DMS153 (cell line): ENCODE results near the gene CTIF.
A peak's percentile ranks its signal among the peaks of the same experiment; 100 is the strongest.
"Not testable (repeated sequence)": the region's sequence is repeated elsewhere in the genome, so short reads cannot be mapped to it uniquely, and the experiment has no call there.

ENCODE experiments used
- DNase-seq: peaks from one replicate; lab custom pipeline; 2025; lab: John Stamatoyannopoulos, UW

Gene CTIF

DNA sequence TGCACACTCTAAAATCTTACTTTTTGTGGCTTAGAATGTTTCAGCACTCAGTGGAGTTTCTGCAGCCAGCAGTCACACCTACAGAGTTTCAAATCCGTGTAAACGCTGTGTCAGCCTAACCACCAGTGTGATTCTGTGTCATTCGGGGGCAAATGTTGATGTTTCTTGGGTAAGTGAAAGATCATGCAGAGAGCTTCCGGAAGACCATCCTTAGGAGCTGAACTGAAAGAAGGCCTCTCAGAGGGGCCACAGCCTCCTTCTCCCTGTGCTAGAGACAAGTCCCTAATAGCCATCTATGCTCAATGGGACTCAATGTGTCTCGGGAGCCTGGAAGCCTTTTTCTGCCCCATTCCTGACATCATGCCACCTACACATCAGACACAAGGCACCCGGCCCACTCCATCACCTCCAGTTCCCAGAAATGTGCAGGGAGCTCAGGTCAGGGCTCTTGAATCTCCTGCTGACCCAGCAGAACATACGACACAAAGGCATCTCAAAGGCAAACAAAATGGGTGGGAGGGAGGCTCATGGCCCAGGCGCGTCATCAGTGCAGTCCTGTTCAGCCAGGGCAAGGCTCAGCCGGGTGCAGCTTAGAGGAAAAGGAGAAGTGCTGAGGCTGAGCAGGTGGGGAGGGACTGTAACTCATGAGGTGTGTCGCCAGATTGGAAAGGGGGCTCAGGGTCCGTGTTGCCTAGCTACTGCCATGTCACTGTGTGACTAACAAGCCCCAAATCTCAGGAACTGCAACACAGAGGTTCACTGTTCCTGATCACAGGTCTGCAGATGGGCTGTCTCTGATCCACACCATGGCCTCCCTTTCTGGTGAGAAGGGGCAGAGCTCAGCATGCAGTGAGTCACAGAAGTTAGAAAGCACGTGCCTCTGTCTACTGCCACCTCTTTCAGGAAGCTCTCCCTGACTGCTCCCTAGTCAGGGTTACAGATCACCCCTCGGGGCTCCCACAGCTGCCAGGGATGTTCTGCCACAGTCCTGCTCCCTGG lies 329.9 kb downstream of the CTIF start:
- peak; percentile 25 for DNase-seq

DNA sequence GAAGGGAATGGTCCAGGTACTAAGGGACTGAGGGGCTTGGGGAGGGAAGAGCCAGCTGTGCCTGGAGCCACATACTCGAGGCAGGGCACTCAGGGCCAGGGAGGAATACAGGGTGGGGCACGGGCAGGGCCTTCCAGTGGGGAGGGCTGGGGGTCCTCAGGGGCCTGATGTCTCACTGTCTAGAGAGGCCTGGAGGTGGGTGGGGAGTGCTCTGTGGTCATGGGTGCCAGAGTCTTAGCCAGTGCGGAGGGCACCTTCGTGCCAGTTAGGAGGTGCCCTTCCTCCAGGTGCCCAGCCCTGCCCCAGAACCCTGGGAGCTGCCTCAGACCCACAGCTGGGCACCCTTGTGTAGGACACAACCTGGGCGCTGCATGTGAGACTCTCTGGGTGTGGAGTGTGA lies 330.8 kb downstream of the CTIF start:
- no peak for DNase-seq

DNA sequence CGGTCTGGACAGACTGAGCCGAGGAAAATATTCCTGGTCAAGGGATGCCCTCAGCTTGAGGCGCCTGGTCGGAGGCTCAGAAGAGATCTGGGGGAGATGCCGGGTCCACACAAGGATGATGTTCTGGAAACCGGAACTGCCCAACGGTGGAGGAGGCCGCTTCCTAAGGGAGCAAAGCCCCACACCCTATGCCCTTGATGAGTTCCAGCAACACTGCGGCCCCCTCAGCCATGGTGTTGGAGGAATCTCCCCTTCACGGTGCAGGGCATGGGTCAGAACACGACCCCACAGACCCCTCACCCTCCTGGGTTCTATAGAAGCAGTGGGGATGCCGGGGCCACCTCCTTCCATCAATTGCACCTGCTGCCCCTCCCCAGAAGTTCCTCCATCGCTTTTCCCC lies 332.1 kb downstream of the CTIF start:
- not testable (repeated sequence) for DNase-seq

GRCh38 chr18:48871391-48872166 lies 332.7 kb downstream of the CTIF start:
- DNase-seq = no peak

DNA sequence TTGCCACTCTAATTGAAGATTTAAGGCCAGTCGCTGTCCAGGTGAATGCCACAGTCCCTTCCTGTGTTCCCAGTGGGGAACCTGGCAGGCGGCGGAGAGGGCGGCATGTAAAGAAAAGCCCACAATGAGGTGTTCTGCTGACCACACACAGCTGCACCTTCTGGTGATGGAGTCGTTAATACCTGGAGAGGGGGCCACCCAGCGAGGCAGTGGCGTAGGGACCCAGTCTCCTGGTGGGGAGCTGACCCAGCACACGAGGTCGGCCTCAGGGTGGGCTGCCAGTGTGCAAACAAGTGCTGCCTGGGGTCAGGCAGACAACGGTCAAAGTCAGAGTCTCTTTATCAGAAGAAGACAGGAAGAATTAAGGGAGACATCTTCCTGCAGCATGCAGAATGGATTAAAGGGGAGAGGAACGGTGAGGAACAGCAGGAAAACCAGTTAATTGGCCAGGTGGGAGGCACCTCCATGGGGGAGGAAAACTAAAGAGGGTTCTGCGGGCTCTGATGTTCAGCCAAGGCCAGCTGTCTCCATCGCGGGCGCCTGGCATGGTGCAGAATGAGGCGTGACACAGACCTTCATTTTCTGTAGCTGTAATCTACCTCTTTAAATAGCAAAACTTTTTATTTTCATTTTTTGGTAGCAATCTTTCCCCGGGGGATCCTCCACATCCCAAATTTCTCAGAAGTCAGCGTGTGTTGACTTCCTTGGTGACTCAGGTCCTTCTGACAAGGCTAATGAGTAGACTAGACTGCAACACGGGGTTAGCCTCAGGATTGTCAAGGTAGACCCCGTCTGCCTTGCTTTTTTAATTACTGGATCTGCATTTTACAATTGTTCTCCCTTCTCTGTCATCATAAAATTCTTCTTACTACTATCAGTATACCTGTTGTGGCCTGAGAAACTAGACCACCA lies 333.7 kb downstream of the CTIF start:
- no peak for DNase-seq

- no peak for DNase-seq
These were observed 335.4 kb downstream of the CTIF start for GRCh38 chr18:48874233-48874632.

DNA sequence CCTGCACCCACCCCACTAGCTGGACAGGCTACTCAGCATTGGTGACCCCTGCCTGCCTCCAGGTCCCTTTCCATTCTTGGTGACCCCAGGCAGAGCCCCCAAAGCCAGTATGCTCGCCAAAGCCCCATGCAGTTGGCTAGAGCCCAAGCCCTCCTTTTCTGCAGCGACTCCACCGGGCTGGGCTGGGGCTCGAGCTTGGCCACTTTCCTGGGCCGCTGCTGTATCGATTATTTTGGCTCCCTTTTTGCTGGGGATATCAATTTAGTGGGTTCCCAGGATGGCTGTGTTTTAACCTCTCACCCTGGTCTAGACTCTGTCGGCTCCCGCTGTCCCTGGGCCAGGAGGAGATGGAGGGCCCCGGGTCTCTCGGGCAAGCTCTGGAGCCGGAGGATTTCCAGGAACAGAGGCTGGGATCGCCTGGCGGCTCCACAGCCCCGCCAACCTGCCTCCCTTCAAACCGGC lies 335.9 kb downstream of the CTIF start:
- no peak for DNase-seq

- DNase-seq = no peak
These were observed 336.6 kb downstream of the CTIF start for GRCh38 chr18:48875314-48875941.

- no peak for DNase-seq
These were observed 337.2 kb downstream of the CTIF start for GRCh38 chr18:48875942-48876511.

- DNase-seq = no peak
These were observed 337.8 kb downstream of the CTIF start for GRCh38 chr18:48876590-48876989.

DNA sequence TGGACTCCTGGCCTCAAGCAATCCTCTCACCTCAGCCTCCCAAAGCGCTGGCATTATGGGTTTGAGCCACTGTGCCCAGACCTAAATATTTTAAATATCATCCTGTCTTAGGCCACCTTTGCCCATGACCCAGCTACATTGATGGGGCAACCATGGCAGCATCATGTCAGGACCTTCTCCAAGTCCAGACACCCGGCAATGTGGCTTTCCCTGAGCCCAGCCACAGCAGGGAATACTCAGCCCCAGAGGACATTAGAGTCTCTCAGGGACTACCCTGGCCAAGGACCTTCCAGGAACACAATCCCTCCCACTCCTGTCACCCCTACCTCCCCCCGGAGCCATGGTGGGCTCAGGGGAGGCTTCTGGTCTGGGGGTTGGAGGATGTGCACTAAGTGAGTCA lies 339.1 kb downstream of the CTIF start:
- DNase-seq = no peak

DNA sequence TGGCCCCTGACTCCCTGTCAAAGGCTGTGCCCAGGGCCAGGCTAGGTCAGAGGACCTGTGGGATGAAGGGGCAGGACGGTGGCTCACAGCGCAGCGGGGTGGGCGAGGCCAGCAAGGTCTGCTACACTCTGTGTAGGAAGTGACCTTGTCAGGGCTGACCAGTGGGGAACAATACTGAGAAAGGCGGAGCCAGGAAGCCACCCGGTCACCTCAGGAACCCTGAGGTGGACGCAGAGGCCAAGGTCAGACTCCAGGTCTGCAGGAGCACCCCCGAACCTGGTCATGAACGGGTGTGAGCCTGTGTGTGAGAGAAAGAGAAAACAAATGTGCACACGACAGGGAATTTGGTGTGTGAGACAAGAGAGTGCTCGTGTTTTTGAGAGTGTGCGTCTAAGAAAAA lies 339.6 kb downstream of the CTIF start:
- DNase-seq = no peak

DNA sequence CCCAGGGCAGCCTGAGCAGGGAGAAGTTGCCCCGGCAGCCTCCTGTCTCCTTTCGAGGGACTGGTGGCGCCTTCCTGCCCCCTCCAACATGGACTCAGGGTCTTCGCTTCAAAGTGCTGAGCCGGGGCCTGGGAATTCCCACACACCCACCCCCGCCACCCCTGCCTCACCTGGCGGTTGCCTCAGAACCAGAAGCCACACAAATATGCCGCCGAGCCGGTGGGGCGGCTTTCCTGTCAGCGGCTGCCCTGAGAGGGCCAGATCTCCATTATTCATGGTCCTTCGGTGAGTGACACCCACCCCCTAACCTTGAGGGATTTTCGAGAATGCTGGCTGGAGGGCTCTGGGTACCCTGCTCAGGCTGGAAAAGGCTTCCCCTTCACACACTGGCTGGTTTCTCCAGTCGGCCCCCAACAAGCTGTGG lies 340.2 kb downstream of the CTIF start:
- no peak for DNase-seq

GRCh38 chr18:48880931-48881330 lies 342.1 kb downstream of the CTIF start:
- DNase-seq = no peak

DNA sequence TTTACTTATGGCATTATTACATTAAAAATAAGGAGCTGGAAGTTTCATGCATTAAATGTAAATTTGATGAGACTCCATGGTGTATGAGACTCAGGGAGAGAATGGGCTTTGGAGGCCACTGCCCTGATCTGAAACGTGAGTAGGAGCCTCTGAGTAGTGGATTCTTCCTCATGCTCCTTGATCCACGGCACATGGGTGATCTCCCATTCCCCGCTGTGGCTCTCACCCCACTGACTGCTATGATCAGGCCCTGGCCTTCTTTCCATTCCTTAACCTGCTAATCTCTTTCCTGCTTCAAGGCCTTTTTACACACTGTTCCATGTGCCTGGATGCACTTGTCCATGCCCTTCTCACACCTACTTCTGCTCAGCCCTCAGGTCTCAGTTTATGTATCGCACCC lies 343.5 kb downstream of the CTIF start:
- no peak for DNase-seq

DNA sequence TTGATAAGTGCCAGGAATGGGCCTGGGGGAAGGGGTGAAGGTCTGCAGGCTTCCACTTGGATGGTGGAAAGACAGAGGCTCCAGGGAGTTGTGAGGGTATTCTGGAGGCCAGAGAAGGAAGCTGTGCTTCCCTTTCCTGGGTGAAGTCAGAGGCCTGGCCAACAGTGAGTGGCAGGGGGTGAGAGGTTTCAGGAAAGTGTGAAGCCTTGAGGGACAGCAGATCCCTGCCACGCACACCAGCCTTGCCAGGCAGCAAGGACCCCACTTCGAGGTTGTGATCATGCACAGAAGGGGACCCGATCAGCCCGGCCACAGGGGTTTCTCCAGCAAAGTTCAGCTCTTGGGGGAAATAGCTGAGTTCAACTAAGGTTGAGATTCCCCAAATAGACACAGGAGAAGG lies 345.5 kb downstream of the CTIF start:
- DNase-seq = no peak

- no peak for DNase-seq
These were observed 345.9 kb downstream of the CTIF start for GRCh38 chr18:48884771-48885170.

DNA sequence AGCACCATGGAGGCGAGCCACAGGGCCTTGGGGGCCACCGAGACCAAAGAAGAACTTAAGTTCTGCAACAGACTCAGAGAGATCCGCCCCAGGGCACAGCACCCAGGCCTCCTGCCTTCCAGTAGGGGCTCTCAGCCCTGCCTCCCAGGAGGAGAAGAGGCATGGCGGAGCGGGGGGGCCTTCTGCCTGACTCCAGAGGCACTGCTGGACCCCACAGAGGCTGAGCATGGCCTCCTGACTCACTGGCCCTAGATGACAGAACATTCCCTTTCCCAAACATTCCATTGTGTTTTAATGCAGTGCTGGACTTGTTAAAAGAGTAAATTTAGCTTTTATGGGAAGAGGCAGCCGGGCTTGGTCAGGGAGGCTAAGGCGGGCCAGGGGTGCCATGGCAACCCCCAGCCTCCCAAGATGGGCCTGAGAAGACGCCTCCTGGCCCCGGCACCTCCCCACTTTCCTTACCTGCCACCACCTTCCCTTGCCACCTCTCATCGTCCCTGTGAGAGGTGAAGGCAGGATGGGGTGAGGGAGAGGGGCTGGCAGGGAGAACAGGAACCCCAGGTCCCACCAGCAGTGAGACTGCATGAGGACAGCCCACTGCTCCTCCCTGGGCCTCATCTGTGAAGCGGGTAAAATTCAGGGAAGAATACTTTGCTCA lies 346.6 kb downstream of the CTIF start:
- DNase-seq = no peak

DNA sequence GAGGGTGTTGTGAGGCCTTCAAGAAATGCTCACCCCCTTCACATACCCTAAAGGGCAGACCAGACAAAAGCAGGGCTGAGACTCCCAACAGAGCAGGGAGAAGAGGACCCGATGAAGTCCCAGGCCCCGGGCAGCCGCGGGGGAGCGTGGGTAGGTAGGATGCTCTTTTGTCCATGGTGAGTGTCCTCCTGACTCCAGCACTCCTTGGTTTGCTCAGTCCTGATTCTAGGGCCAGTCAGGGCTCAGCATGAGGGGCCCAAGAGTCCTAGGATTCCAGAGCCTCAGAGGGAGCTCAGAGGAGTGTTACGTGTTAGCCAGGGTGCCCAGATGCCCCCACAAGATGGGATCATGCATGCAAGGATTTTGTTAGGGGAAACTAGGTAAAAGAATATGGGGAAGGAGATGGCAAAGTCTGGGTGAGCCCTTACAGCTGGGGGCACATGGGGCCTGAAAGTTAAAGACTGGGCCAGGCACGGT lies 347.1 kb downstream of the CTIF start:
- no peak for DNase-seq
